ENCODE data around the gene TSC2. TPM values are rescaled to one million over a fixed set of nuclear protein-coding genes. Genes with fewer than 3 reads are reported as not detected.

Gene TSC2
- polyA plus RNA-seq, 1 experiment: 35.9 TPM

DNA sequence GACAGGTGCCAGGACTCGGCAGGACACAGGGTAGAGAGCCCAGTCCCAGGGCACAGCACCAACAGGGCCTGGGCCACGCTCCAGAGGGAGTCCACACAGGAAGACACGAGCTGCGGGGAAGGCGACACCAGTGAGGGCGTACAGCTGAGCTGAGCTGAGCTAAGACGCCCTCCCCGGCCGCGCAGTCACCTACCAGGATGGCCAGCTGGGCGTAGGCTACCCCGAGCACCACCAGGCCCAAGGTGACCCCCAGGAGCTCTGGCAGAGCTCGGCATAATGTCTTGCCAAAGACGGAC is 42.6 kb downstream of the TSC2 start:
- Histone ChIP-seq H3K27me3 (ENCODE audit: control insufficient read depth, insufficient read depth, low read length) (no peaks in the 10 kb centered on the region), H3K27ac (ENCODE audit: low read depth, low read length) (no peak overlapping the region), H3K9me3 (ENCODE audit: control insufficient read depth, insufficient read depth, low read length) (peaks cover 11% of the 10 kb centered on the region; the same call in 1 of the 2 replicates), H3K4me3 (ENCODE audit: low read depth, low read length) (no peak overlapping the region)
- TF ChIP-seq, protein P1, sequence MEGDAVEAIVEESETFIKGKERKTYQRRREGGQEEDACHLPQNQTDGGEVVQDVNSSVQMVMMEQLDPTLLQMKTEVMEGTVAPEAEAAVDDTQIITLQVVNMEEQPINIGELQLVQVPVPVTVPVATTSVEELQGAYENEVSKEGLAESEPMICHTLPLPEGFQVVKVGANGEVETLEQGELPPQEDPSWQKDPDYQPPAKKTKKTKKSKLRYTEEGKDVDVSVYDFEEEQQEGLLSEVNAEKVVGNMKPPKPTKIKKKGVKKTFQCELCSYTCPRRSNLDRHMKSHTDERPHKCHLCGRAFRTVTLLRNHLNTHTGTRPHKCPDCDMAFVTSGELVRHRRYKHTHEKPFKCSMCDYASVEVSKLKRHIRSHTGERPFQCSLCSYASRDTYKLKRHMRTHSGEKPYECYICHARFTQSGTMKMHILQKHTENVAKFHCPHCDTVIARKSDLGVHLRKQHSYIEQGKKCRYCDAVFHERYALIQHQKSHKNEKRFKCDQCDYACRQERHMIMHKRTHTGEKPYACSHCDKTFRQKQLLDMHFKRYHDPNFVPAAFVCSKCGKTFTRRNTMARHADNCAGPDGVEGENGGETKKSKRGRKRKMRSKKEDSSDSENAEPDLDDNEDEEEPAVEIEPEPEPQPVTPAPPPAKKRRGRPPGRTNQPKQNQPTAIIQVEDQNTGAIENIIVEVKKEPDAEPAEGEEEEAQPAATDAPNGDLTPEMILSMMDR (IDR thresholded peaks at IDR 0.05; ENCODE audit: low read depth, low read length): no peak
- ChIA-PET CTCF (no interaction called here), POLR2A (interaction anchor here (1.0 kb wide), 1 partner anchor 65 kb away, joined by 3 read pairs; the partner anchor contains the start of gene TRAF7)
- no peak for DNase-seq (ENCODE audit: low read depth, low spot score)

DNA sequence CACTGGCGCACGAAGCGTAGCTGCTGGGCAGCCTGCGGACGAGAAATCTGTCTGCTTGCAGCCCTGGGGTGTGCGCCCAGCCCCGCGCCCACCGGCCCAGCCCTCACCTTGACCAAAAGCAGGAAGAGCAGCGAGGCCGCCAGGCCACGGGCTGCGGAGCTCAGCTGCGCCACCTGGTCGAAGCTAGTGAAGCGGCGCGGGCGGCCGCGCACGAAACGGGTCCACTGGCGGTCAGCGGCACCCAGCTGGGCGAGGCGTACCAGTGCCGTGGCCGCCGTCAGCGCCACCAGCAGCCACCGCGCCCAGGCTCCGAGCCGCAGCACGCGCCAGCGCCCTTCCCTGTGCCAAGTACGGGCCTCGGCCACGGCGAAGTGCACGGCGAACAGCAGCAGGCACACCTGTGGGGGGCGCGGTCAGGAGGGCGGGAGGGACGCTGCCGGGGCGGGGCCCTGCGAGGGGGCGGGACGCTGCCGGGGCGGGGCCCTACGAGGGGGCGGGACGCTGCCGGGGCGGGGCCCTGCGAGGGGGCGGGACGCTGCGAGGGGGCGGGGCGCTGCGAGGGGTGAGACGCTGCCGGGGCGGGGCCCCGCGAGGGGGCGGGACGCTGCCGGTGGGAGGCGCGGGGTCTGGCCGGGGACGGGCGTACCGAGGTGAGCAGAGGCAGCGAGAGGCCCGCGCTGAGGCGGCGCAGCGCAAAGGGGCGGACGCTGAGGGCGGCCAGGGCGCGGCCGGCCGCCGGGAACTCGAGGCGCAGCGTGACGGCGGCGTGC is 43.2 kb downstream of the TSC2 start:
- H3K9me3 ChIP-seq (ENCODE audit: control insufficient read depth, insufficient read depth, low read length): peaks cover 11% of the 10 kb centered on the region; the same call in 1 of the 2 replicates

DNA sequence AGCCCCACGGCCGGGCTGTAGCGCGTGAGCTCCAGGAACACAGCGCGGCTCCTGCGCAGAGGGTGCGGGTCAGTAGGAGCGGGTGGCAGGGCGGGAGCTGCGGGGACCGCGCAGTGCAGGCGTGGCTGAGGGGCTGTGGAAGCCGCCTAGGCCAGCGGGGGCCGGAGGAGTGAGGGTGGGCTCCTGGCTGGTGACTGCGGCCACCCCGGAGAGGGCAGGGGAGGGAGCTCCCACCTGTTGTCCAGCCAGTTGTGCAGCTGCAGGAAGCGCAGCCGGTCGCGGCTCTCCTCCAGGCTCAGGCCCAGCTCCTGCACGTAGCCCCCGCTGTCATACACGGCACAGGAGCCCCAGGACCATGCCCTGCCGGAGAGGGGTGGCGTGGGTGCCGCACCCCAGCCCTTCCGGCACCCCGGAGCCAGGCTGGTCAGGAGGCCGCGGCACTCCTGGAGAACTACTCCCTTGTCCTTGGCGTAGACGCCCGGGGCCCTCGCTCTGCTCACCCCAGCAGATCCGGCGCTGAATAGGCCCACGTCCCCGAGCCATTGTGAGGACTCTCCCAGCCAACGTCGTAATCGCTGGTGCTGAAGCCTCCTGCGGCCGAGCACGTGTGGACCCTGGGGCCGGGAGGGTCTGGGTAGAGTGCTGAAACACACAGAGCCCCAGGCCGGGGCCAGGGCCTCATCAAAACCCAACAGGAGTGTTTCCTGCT is 43.9 kb downstream of the TSC2 start:
- Histone ChIP-seq H3K27me3 (ENCODE audit: control insufficient read depth, insufficient read depth, low read length) (no peaks in the 10 kb centered on the region), H3K27ac (ENCODE audit: low read depth, low read length) (no peak overlapping the region), H3K9me3 (ENCODE audit: control insufficient read depth, insufficient read depth, low read length) (peaks cover 11% of the 10 kb centered on the region; the same call in 1 of the 2 replicates), H3K4me3 (ENCODE audit: low read depth, low read length) (no peak overlapping the region)
- DNase-seq (ENCODE audit: low read depth, low spot score): no peak
- CTCF ChIA-PET: interaction anchor here (1.0 kb wide), 1 partner anchor 49 kb away, joined by 3 read pairs; no protein-coding TSS in a partner anchor
- POLR2A ChIA-PET: no interaction called here
- TF ChIP-seq, protein P1 (IDR thresholded peaks at IDR 0.05; ENCODE audit: low read depth, low read length): no peak

More for the DNA sequence above, 43.2 kb downstream of the TSC2 start:
- Histone ChIP-seq H3K27ac (ENCODE audit: low read depth, low read length) (no peak overlapping the region), H3K4me3 (ENCODE audit: low read depth, low read length) (no peak overlapping the region), H3K27me3 (ENCODE audit: control insufficient read depth, insufficient read depth, low read length) (no peaks in the 10 kb centered on the region)
- DNase-seq (ENCODE audit: low read depth, low spot score): no peak
- TF ChIP-seq, protein P1 (IDR thresholded peaks at IDR 0.05; ENCODE audit: low read depth, low read length): no peak
- ChIA-PET CTCF (no interaction called here), POLR2A (interaction anchor here (1.0 kb wide), 1 partner anchor 65 kb away, joined by 3 read pairs; the partner anchor contains the start of gene TRAF7)

DNA sequence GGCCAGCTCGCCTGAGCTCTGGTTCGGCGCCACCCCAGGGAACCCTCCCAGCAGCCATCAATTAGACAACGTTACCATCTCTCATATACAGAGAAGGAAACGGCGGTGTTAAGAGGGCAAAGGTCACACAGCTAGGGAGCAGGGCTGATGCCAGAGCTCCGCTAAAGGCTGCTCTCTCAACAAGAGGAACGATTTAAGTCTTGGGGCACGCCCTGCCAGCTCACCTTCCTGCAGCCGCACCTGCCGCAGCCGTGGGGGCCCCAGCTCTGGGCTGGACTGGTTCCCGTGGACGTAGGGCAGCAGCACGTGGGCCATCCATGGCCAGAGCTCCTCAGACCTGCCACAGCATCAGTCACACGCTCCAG is 44.5 kb downstream of the TSC2 start:
- Histone ChIP-seq H3K4me3 (ENCODE audit: low read depth, low read length) (no peak overlapping the region), H3K9me3 (ENCODE audit: control insufficient read depth, insufficient read depth, low read length) (peaks cover 11% of the 10 kb centered on the region; the same call in 1 of the 2 replicates), H3K27ac (ENCODE audit: low read depth, low read length) (no peak overlapping the region), H3K27me3 (ENCODE audit: control insufficient read depth, insufficient read depth, low read length) (no peaks in the 10 kb centered on the region)
- POLR2A ChIA-PET: no interaction called here
- CTCF ChIA-PET: interaction anchor here (1.0 kb wide), 1 partner anchor 48 kb away, joined by 3 read pairs; no protein-coding TSS in a partner anchor
- DNase-seq (ENCODE audit: low read depth, low spot score): no peak
- TF ChIP-seq, protein P1 (IDR thresholded peaks at IDR 0.05; ENCODE audit: low read depth, low read length): no peak

DNA sequence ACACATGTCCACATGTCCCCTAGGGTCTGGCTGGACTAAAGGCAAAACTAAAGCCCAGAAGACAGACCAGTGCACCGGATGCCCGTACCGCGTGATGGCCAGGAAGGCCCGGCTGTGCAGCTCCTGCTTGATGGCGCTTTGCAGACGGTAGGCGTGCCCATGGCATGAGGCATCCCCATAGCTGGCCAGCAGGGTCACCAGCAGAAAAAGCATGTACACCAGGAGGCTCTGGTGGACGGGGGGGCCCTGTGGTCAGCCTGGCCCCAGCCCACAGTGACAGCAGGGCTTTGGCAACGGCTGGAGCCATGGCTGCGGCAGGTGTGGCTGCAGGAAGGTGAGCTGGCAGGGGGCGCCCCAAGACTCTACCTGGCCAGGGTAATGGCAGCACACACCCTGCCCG is 45.1 kb downstream of the TSC2 start:
- no peaks in the 10 kb centered on the region for H3K27me3 ChIP-seq (ENCODE audit: control insufficient read depth, insufficient read depth, low read length)
- H3K27ac ChIP-seq (ENCODE audit: low read depth, low read length): no peak overlapping the region
- TF ChIP-seq, protein P1 (IDR thresholded peaks at IDR 0.05; ENCODE audit: low read depth, low read length): no peak
- ChIA-PET POLR2A (no interaction called here), CTCF (no interaction called here)
- peaks cover 11% of the 10 kb centered on the region; the same call in 1 of the 2 replicates for H3K9me3 ChIP-seq (ENCODE audit: control insufficient read depth, insufficient read depth, low read length)
- DNase-seq (ENCODE audit: low read depth, low spot score): no peak
- H3K4me3 ChIP-seq (ENCODE audit: low read depth, low read length): no peak overlapping the region

Data from AG04450 (cell line).